K562 (cell line): ENCODE data around the gene DLGAP1. TPM values are rescaled to one million over a fixed set of nuclear protein-coding genes. Genes with fewer than 3 reads are reported as not detected.

Experiments used
- CHD7 ChIP-seq: fragments of 200-600 bp; sonication (generic); IDR thresholded peaks from one replicate; pipeline ENCODE4 v1.6.1; 2012; ENCODE audit warnings: mild to moderate bottlenecking, low read depth, low read length, inconsistent platforms
- ETV1 ChIP-seq: fragments of 450-650 bp; conservative IDR thresholded peaks from 2 replicates; pipeline ENCODE4 v1.6.1; 2016; ENCODE audit warnings: missing genetic modification characterization, control low read depth, low read depth, missing compliant biosample characterization
- GABPB2 ChIP-seq: fragments of 250-450 bp; sonication (Bioruptor Pico); conservative IDR thresholded peaks from 2 replicates; pipeline ENCODE4 v1.5.1; 2021; ENCODE audit warnings: mild to moderate bottlenecking
- polyA plus RNA-seq, 8 experiments: library from polyadenylated mRNA; depleted of rRNA in 4 of 8; stranded (reverse) in 5 of 8; unstranded in 3 of 8; fragments of >200 nt; fragmentation: Nextera tagmentation in 2 of 8; fragmentation: Illumina TruSeq in 1 of 8; extraction: Ambion mirVana in 2 of 8; extraction: Trizol in 1 of 8; gene quantifications; 2 replicates each; pipeline versions ENCODE4 v1.2.1 to v1.2.3, GENCODE V29; 2011 to 2014; ENCODE audit warnings: inconsistent platforms in 1 of 8, missing spikeins in 1 of 8
- total RNA-seq, 7 experiments: library from RNA; depleted of rRNA in 6 of 7; stranded (reverse); fragments of >200 nt in 6 of 7; fragmentation: Illumina TruSeq in 2 of 7; extraction: Trizol in 2 of 7; gene quantifications; 2 replicates each; pipeline versions ENCODE4 v1.2.1 to v1.2.3, GENCODE V29; 2011 to 2021; ENCODE audit warnings: low replicate concordance in 1 of 7

The DLGAP1 gene
- total and polyA plus RNA-seq, 9 of the 15 experiments (the other 6 are each of a cell fraction or from before 2014, with no cell fraction given), result 0.04 to 0.22 (median 0.08) TPM

DNA sequence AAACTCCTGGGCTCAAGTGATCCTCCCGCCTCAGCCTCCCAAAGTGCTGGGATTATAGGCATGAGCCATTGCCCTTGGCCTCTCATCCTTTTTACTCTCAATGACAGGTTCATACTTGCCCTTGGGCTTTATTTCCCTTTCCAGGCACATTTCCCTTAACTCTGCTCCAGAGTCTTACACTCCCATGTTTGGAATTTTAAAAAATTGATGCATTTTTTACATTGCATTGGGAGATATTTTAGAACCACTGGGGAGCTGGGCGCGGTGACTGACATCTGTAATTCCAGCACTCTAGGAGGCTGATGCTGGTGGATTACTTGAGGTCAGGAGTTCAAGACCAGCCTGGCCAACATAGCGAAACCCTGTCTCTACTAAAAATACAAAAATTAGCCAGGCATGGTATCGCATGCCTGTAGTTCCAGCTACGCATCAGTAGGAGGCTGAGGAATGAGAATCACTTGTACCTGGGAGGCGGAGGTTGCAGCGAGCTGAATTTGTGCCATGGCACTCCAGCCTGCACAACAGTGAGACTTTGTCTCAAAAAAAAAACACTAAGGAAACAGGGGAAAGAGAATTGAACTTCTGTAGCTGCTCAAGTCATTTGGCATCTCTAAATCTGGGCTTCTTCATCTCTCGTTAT is 986.9 kb downstream of the DLGAP1 start (continued):
- TF ChIP-seq CHD7 (no peak), GABPB2 (no peak), ETV1 (no peak)
